ENCODE results near the gene TMBIM4.
"Not testable (repeated sequence)": the region's sequence is repeated elsewhere in the genome, so short reads cannot be mapped to it uniquely, and the experiment has no call there.

The TMBIM4 gene

GRCh38 chr12:66169221-66170170, at the start of gene TMBIM4 (continued):
- TF ChIP-seq ZNF148 (tag by site-specific recombination; IDR thresholded peaks at IDR 0.05; ENCODE audit: borderline replicate concordance) = no peak
- no peak for TF ChIP-seq ZNF473 (tag by site-specific recombination; IDR thresholded peaks at IDR 0.05)

GRCh38 chr12:66217342-66217917, 47.6 kb upstream of the TMBIM4 start:
- no peaks in the 10 kb centered on the region for H3K4me1 ChIP-seq (ENCODE audit: control insufficient read depth, insufficient read depth, low read length)
- H3K4me3 ChIP-seq (ENCODE audit: low read depth, low read length) = no peak overlapping the region
- no peaks in the 10 kb centered on the region for H3K9me3 ChIP-seq (ENCODE audit: control insufficient read depth, insufficient read depth, low read depth, low read length)
- CTCF ChIA-PET = no interaction called here
- H3K27ac ChIP-seq (ENCODE audit: extremely low read depth, low read depth, low read length) = no peak overlapping the region
- H3K36me3 ChIP-seq (ENCODE audit: control insufficient read depth in 2 of 2, insufficient read depth in 1 of 2, low read length in 2 of 2) = no peaks in the 10 kb centered on the region
- TF ChIP-seq ZNF292 (tag by site-specific recombination; IDR thresholded peaks at IDR 0.05; ENCODE audit: borderline replicate concordance, low read depth) (no peak), RBAK (tag by site-specific recombination; IDR thresholded peaks at IDR 0.05) (no peak)
- TF ChIP-seq, protein P1, sequence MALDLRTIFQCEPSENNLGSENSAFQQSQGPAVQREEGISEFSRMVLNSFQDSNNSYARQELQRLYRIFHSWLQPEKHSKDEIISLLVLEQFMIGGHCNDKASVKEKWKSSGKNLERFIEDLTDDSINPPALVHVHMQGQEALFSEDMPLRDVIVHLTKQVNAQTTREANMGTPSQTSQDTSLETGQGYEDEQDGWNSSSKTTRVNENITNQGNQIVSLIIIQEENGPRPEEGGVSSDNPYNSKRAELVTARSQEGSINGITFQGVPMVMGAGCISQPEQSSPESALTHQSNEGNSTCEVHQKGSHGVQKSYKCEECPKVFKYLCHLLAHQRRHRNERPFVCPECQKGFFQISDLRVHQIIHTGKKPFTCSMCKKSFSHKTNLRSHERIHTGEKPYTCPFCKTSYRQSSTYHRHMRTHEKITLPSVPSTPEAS (tag by site-specific recombination; IDR thresholded peaks at IDR 0.05) = no peak
- POLR2A ChIA-PET = no interaction called here

DNA sequence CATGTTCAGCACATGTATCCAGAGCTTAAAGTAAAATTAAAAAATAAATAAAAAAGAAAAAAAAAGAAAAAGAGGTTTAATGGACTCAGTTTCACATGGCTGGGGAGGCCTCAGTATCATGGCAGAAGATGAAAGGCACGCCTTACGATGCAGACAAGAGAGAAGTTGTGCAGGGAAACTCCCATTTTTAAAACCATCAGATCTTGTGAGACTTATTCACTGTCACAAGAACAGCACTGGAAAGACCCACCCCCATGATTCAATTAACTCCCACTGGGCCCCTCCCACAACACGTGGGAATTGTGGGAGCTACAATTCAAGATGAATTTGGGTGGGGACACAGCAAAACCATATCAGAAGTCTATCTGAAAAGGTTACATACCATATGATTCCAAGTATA, 43.2 kb upstream of the TMBIM4 start:
- H3K36me3 ChIP-seq (ENCODE audit: control insufficient read depth in 2 of 2, insufficient read depth in 1 of 2, low read length in 2 of 2); H3K9me3 ChIP-seq (ENCODE audit: control insufficient read depth, insufficient read depth, low read depth, low read length); H3K27ac ChIP-seq (ENCODE audit: extremely low read depth, low read depth, low read length); H3K4me3 ChIP-seq (ENCODE audit: low read depth, low read length); H3K4me1 ChIP-seq (ENCODE audit: control insufficient read depth, insufficient read depth, low read length); CTCF ChIA-PET: not testable (repeated sequence)
- POLR2A ChIA-PET = interaction anchor here (0.6 kb wide), 1 partner anchor 29 kb away, joined by 5 read pairs; no protein-coding TSS in a partner anchor

- H3K9me3 ChIP-seq (ENCODE audit: control insufficient read depth, insufficient read depth, low read depth, low read length); H3K4me3 ChIP-seq (ENCODE audit: low read depth, low read length); POLR2A ChIA-PET; H3K4me1 ChIP-seq (ENCODE audit: control insufficient read depth, insufficient read depth, low read length); H3K27ac ChIP-seq (ENCODE audit: extremely low read depth, low read depth, low read length); H3K36me3 ChIP-seq (ENCODE audit: control insufficient read depth in 2 of 2, insufficient read depth in 1 of 2, low read length in 2 of 2): not testable (repeated sequence)
- CTCF ChIA-PET = interaction anchor here (0.6 kb wide), 1 partner anchor 22 kb away, joined by 3 read pairs; no protein-coding TSS in a partner anchor
These were observed 41.8 kb upstream of the TMBIM4 start for GRCh38 chr12:66211573-66211972.

- ChIA-PET POLR2A (no interaction called here), CTCF (interaction anchor here (0.6 kb wide), 2 partner anchors 23 to 92 kb away, joined by 3 read pairs; no protein-coding TSS in a partner anchor)
- Histone ChIP-seq H3K9me3 (ENCODE audit: control insufficient read depth, insufficient read depth, low read depth, low read length) (no peaks in the 10 kb centered on the region), H3K4me3 (ENCODE audit: low read depth, low read length) (no peak overlapping the region), H3K27ac (ENCODE audit: extremely low read depth, low read depth, low read length) (no peak overlapping the region), H3K36me3 (ENCODE audit: control insufficient read depth in 2 of 2, insufficient read depth in 1 of 2, low read length in 2 of 2) (no peaks in the 10 kb centered on the region), H3K4me1 (ENCODE audit: control insufficient read depth, insufficient read depth, low read length) (no peaks in the 10 kb centered on the region)
- no peak for TF ChIP-seq PATZ1 (tag by site-specific recombination; IDR thresholded peaks at IDR 0.05)
- no peak for TF ChIP-seq REPIN1 (tag by site-specific recombination; IDR thresholded peaks at IDR 0.05; ENCODE audit: low read depth)
- TF ChIP-seq ZNF132 (tag by site-specific recombination; IDR thresholded peaks at IDR 0.05; ENCODE audit: borderline replicate concordance) = no peak
- TF ChIP-seq BCL6B (tag by site-specific recombination; IDR thresholded peaks at IDR 0.05) = no peak
- no peak for TF ChIP-seq GFI1B (tag by site-specific recombination; IDR thresholded peaks at IDR 0.05)
- TF ChIP-seq, protein P2, sequence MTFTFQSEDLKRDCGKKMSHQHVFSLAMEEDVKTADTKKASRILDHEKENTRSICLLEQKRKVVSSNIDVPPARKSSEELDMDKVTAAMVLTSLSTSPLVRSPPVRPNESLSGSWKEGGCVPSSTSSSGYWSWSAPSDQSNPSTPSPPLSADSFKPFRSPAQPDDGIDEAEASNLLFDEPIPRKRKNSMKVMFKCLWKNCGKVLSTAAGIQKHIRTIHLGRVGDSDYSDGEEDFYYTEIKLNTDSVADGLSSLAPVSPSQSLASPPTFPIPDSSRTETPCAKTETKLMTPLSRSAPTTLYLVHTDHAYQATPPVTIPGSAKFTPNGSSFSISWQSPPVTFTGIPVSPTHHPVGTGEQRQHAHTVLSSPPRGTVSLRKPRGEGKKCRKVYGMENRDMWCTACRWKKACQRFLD (tag by site-specific recombination; IDR thresholded peaks at IDR 0.05) = no peak
- no peak for TF ChIP-seq ZNF157 (tag by site-specific recombination; IDR thresholded peaks at IDR 0.05)
These were observed 41.0 kb upstream of the TMBIM4 start for GRCh38 chr12:66210840-66211239.
